Astrocyte (in vitro differentiated cells and primary cell): ENCODE measurements around the gene LRRK1. TPM values are rescaled to one million over a fixed set of nuclear protein-coding genes. Genes with fewer than 3 reads are reported as not detected.

Experiments used
- DNase-seq: peaks from one replicate; pipeline ENCODE4 v3.0.0-alpha.2; 2010; ENCODE audit warnings: low read depth
- FAIRE-seq: peaks from 2 replicates; lab custom pipeline; 2011; peaks lifted over from hg19 to GRCh38; lab: Jason Lieb, UNC
- H2AFZ ChIP-seq: 2 replicates; pipeline ENCODE4 v1.6.0; 2012; ENCODE audit warnings: low read depth, low read length, inconsistent platforms
- H3K27ac ChIP-seq: 2 replicates; pipeline ENCODE4 v1.5.1; 2011; ENCODE audit warnings: low read depth, low read length, inconsistent platforms
- H3K27me3 ChIP-seq: 2 replicates; pipeline ENCODE4 v1.6.0; 2011; ENCODE audit warnings: low read length, inconsistent platforms; ENCODE audit not compliant: insufficient read depth
- H3K36me3 ChIP-seq: 2 replicates; pipeline ENCODE4 v1.5.1; 2011; ENCODE audit warnings: low read length, inconsistent platforms; ENCODE audit not compliant: insufficient read depth
- H3K4me1 ChIP-seq: 2 replicates; pipeline ENCODE4 v1.5.1; 2011; ENCODE audit warnings: low read length, inconsistent platforms; ENCODE audit not compliant: insufficient read depth
- H3K4me2 ChIP-seq: 2 replicates; pipeline ENCODE4 v1.6.0; 2012; ENCODE audit warnings: low read length, inconsistent platforms
- H3K4me3 ChIP-seq: 2 replicates; pipeline ENCODE4 v1.5.1; 2011; ENCODE audit warnings: low read depth, mild to moderate bottlenecking, low read length, inconsistent platforms; ENCODE audit not compliant: insufficient read depth
- H3K79me2 ChIP-seq: 2 replicates; pipeline ENCODE4 v1.6.0; 2012; ENCODE audit warnings: mild to moderate bottlenecking, low read length, inconsistent platforms; ENCODE audit not compliant: insufficient read depth
- H3K9ac ChIP-seq: 2 replicates; pipeline ENCODE4 v1.6.0; 2012; ENCODE audit warnings: mild to moderate bottlenecking, low read length, inconsistent platforms
- H3K9me3 ChIP-seq: 2 replicates; pipeline ENCODE4 v1.5.1; 2012; ENCODE audit warnings: low read depth, mild to moderate bottlenecking, low read length, inconsistent platforms; ENCODE audit not compliant: insufficient read depth
- H4K20me1 ChIP-seq: 2 replicates; pipeline ENCODE4 v1.6.0; 2012; ENCODE audit warnings: low read length, inconsistent platforms; ENCODE audit not compliant: insufficient read depth
- H3K27ac Mint-ChIP-seq: one replicate; pipeline ENCODE4 v1.8.0; 2021; ENCODE audit warnings: mild to moderate bottlenecking, mixed read lengths; ENCODE audit not compliant: unreplicated experiment
- H3K27me3 Mint-ChIP-seq: one replicate; pipeline ENCODE4 v1.8.0; 2021; ENCODE audit warnings: low read depth, mixed read lengths; ENCODE audit not compliant: unreplicated experiment
- H3K36me3 Mint-ChIP-seq: one replicate; pipeline ENCODE4 v1.8.0; 2021; ENCODE audit warnings: low read depth, mixed read lengths; ENCODE audit not compliant: unreplicated experiment
- H3K4me1 Mint-ChIP-seq: one replicate; pipeline ENCODE4 v1.8.0; 2021; ENCODE audit warnings: low read depth, mixed read lengths; ENCODE audit not compliant: unreplicated experiment
- H3K4me3 Mint-ChIP-seq: one replicate; pipeline ENCODE4 v1.8.0; 2021; ENCODE audit warnings: mild to moderate bottlenecking, moderate library complexity, mixed read lengths; ENCODE audit not compliant: unreplicated experiment
- H3K9me3 Mint-ChIP-seq: one replicate; pipeline ENCODE4 v1.8.0; 2021; ENCODE audit warnings: mild to moderate bottlenecking, mixed read lengths; ENCODE audit not compliant: unreplicated experiment
- EZH2 ChIP-seq: IDR thresholded peaks from 2 replicates; pipeline ENCODE4 v1.6.1; 2012; ENCODE audit warnings: mild to moderate bottlenecking, low read length, inconsistent platforms; ENCODE audit not compliant: insufficient read depth
- total RNA-seq: library from RNA; stranded (reverse); gene quantifications from 2 replicates; pipeline ENCODE4 v1.2.1, GENCODE V29; 2021
- TF ChIP-seq, protein P1 (sequence below): IDR thresholded peaks from 2 replicates; pipeline ENCODE4 v1.5.1; 2011; ENCODE audit warnings: low read depth, mild to moderate bottlenecking, inconsistent platforms, low read length, moderate library complexity; ENCODE audit not compliant: insufficient read depth

The LRRK1 gene
- total RNA-seq, 1 donor from 2014 or later, result 0.41 TPM

DNA sequence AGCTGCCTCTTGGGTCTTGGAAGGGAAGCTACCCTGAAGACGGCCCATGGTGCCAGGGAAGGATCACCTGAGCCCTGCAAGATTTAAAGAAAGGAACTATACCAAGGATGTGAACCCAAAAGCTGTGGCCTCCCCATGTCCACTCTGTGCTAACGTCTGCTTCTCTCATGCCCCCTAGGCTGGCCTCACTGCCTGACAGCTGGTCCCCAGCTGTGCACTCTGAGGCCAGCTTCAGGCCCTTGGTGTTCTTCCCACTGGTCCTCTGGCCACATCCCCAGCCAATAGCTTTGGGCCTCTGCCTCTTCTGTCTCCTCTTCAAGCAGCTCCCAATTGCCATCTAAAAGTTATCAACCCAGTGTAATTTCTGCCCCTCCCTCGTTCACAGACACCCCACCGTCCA, 5.2 kb upstream of the LRRK1 start:
- no peak for DNase-seq
- Histone ChIP-seq H3K4me3 (no peak overlapping the region), H4K20me1 (no peaks in the 10 kb centered on the region), H2AFZ (no peak overlapping the region), H3K9me3 (no peaks in the 10 kb centered on the region), H3K79me2 (no peaks in the 10 kb centered on the region), H3K4me1 (peaks cover 7% of the 10 kb centered on the region), H3K36me3 (no peaks in the 10 kb centered on the region), H3K9ac (no peak overlapping the region), H3K27ac (no peak overlapping the region), H3K4me2 (no peak overlapping the region), H3K27me3 (peaks cover 5% of the 10 kb centered on the region)
- Mint-ChIP-seq H3K27ac (no peak overlapping the region), H3K4me3 (no peak overlapping the region), H3K4me1 (no peaks in the 10 kb centered on the region), H3K9me3 (peaks cover 5% of the 10 kb centered on the region), H3K27me3 (peaks cover 36% of the 10 kb centered on the region), H3K36me3 (no peaks in the 10 kb centered on the region)
- no peak for FAIRE-seq
- no peak for TF ChIP-seq EZH2
- TF ChIP-seq, protein P1, sequence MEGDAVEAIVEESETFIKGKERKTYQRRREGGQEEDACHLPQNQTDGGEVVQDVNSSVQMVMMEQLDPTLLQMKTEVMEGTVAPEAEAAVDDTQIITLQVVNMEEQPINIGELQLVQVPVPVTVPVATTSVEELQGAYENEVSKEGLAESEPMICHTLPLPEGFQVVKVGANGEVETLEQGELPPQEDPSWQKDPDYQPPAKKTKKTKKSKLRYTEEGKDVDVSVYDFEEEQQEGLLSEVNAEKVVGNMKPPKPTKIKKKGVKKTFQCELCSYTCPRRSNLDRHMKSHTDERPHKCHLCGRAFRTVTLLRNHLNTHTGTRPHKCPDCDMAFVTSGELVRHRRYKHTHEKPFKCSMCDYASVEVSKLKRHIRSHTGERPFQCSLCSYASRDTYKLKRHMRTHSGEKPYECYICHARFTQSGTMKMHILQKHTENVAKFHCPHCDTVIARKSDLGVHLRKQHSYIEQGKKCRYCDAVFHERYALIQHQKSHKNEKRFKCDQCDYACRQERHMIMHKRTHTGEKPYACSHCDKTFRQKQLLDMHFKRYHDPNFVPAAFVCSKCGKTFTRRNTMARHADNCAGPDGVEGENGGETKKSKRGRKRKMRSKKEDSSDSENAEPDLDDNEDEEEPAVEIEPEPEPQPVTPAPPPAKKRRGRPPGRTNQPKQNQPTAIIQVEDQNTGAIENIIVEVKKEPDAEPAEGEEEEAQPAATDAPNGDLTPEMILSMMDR, result no peak

GRCh38 chr15:100914876-100915275, 4.3 kb upstream of the LRRK1 start:
- FAIRE-seq, result no peak
- peaks cover 37% of the 10 kb centered on the region for H3K27me3 Mint-ChIP-seq

More at GRCh38 chr15:100914876-100915275, 4.3 kb upstream of the LRRK1 start:
- H3K9me3 Mint-ChIP-seq, result peaks cover 5% of the 10 kb centered on the region
- Histone ChIP-seq H3K9ac (no peak overlapping the region), H3K36me3 (no peaks in the 10 kb centered on the region), H3K27me3 (peaks cover 9% of the 10 kb centered on the region), H3K79me2 (no peaks in the 10 kb centered on the region), H4K20me1 (no peaks in the 10 kb centered on the region), H3K27ac (no peak overlapping the region), H3K4me2 (no peak overlapping the region), H3K4me3 (no peak overlapping the region), H2AFZ (no peak overlapping the region), H3K4me1 (peaks cover 7% of the 10 kb centered on the region), H3K9me3 (no peaks in the 10 kb centered on the region)
- TF ChIP-seq, protein P1, result no peak
- TF ChIP-seq EZH2, result no peak
- no peak overlapping the region for H3K4me3 Mint-ChIP-seq
- no peaks in the 10 kb centered on the region for H3K36me3 Mint-ChIP-seq
- no peak overlapping the region for H3K27ac Mint-ChIP-seq
- H3K4me1 Mint-ChIP-seq, result no peaks in the 10 kb centered on the region
- no peak for DNase-seq
